ENCODE data around the gene TPCN1. TPM values are rescaled to one million over a fixed set of nuclear protein-coding genes. Genes with fewer than 3 reads are reported as not detected.

TPCN1 gene
- total and polyA plus RNA-seq, 2 of the 13 experiments (the other 11 are each of a cell fraction or from before 2014, with no cell fraction given) = 8.0 to 26.8 TPM

DNA sequence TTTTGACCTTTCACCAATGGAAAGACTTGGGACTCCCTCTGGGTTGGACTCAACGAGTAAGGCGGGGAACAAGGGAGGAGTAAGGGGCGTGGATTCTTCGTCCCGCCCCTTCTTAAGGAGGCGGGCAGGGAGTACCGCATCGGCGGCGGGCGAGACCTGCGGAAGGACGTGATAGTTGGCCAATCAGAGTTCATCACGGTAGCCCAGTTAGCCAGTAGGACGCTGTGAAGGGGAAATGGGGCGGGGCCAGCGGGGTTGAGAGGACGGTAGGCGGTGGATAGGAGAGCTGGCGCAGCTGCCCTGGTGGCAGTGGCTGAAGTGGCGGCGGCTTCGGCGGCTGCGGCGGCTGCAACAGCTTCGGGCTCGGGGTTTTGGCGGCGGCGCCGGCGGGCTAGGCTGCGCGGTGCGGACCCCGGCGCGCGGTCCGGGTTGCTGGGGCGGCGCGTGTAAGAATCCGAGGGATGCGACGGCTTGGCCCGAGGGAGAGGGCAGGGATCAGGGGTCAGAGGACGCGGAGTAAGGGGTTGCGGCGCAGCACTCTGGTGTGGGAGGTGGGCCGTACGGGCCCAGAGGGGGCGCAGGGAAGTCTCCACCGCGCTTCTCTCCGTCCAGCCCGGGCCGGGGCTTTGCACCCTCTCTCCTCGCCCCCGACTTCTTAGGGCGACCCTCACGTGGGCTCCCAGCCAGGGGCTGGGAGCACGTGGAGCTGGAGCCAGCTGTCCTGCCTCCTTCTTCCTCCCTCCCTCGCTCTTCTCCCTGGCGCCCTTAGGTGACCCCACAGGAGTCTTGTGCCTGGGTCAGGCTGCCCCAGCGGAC is at the start of gene TPCN1 (continued):
- TF ChIP-seq ZKSCAN5 (CRISPR knock-in tag; IDR thresholded peaks at IDR 0.05) = no peak
- TF ChIP-seq TMF1 (CRISPR knock-in tag; IDR thresholded peaks at IDR 0.05; ENCODE audit: low read depth) = 0 out of 2 replicates have a peak, but pooled peaks have one; percentile 56
- no peak for TF ChIP-seq ELF3 (CRISPR knock-in tag; IDR thresholded peaks at IDR 0.05)
- TF ChIP-seq, protein P1, sequence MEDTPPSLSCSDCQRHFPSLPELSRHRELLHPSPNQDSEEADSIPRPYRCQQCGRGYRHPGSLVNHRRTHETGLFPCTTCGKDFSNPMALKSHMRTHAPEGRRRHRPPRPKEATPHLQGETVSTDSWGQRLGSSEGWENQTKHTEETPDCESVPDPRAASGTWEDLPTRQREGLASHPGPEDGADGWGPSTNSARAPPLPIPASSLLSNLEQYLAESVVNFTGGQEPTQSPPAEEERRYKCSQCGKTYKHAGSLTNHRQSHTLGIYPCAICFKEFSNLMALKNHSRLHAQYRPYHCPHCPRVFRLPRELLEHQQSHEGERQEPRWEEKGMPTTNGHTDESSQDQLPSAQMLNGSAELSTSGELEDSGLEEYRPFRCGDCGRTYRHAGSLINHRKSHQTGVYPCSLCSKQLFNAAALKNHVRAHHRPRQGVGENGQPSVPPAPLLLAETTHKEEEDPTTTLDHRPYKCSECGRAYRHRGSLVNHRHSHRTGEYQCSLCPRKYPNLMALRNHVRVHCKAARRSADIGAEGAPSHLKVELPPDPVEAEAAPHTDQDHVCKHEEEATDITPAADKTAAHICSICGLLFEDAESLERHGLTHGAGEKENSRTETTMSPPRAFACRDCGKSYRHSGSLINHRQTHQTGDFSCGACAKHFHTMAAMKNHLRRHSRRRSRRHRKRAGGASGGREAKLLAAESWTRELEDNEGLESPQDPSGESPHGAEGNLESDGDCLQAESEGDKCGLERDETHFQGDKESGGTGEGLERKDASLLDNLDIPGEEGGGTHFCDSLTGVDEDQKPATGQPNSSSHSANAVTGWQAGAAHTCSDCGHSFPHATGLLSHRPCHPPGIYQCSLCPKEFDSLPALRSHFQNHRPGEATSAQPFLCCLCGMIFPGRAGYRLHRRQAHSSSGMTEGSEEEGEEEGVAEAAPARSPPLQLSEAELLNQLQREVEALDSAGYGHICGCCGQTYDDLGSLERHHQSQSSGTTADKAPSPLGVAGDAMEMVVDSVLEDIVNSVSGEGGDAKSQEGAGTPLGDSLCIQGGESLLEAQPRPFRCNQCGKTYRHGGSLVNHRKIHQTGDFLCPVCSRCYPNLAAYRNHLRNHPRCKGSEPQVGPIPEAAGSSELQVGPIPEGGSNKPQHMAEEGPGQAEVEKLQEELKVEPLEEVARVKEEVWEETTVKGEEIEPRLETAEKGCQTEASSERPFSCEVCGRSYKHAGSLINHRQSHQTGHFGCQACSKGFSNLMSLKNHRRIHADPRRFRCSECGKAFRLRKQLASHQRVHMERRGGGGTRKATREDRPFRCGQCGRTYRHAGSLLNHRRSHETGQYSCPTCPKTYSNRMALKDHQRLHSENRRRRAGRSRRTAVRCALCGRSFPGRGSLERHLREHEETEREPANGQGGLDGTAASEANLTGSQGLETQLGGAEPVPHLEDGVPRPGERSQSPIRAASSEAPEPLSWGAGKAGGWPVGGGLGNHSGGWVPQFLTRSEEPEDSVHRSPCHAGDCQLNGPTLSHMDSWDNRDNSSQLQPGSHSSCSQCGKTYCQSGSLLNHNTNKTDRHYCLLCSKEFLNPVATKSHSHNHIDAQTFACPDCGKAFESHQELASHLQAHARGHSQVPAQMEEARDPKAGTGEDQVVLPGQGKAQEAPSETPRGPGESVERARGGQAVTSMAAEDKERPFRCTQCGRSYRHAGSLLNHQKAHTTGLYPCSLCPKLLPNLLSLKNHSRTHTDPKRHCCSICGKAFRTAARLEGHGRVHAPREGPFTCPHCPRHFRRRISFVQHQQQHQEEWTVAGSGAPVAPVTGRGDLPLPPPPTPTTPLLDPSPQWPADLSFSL (CRISPR knock-in tag; IDR thresholded peaks at IDR 0.05) = no peak
- TF ChIP-seq DZIP1 (CRISPR knock-in tag; IDR thresholded peaks at IDR 0.05) = no peak
- peak; percentile 91 for TF ChIP-seq POLR2AphosphoS5 (IDR thresholded peaks at IDR 0.05; ENCODE audit: low read depth, low read length)
- TF ChIP-seq, protein P2, sequence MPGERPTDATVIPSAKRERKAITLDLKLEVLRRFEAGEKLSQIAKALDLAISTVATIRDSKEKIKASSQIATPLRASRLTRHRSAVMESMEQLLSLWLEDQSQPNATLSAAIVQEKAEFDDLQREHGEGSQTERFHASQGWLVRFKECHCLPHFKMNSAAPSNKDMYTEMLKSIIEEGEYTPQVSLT (CRISPR knock-in tag; IDR thresholded peaks at IDR 0.05; ENCODE audit: borderline replicate concordance, low read depth) = no peak
- no peak for TF ChIP-seq ZFAT (CRISPR knock-in tag; conservative IDR thresholded peaks at IDR 0.05)
- TF ChIP-seq HMG20B (CRISPR knock-in tag; conservative IDR thresholded peaks at IDR 0.05) = no peak
- no peak for TF ChIP-seq PCBP1 (IDR thresholded peaks at IDR 0.05; ENCODE audit: borderline replicate concordance, low read depth, low read length)
- no peak for TF ChIP-seq NCOA2 (CRISPR knock-in tag; IDR thresholded peaks at IDR 0.05)
- TF ChIP-seq IKZF5 (CRISPR knock-in tag; IDR thresholded peaks at IDR 0.05) = no peak; the same call in 1 of the 2 replicates
- peak; percentile 75 for TF ChIP-seq SAP130 (CRISPR knock-in tag; IDR thresholded peaks at IDR 0.05; ENCODE audit: low read depth)
- TF ChIP-seq MED13 (CRISPR knock-in tag; IDR thresholded peaks at IDR 0.05) = 0 out of 2 replicates have a peak, but pooled peaks have one; percentile 11
- peak; percentile 60 for TF ChIP-seq HOXA3 (CRISPR knock-in tag; IDR thresholded peaks at IDR 0.05)
- TF ChIP-seq NFE2 (CRISPR knock-in tag; IDR thresholded peaks at IDR 0.05) = no peak
- TF ChIP-seq HOXA9 (CRISPR knock-in tag; IDR thresholded peaks at IDR 0.05; ENCODE audit: borderline replicate concordance) = no peak
- TF ChIP-seq ZNF543 (CRISPR knock-in tag; IDR thresholded peaks at IDR 0.05) = no peak
- peak; percentile 70; the same call in 1 of the 2 replicates for TF ChIP-seq DR1 (CRISPR knock-in tag; IDR thresholded peaks at IDR 0.05)
- no peak for TF ChIP-seq ZNF598 (CRISPR knock-in tag; IDR thresholded peaks at IDR 0.05; ENCODE audit: borderline replicate concordance)
